CD4-positive, CD25-positive, alpha-beta regulatory T cell (primary cell): ENCODE measurements around the gene FCHSD2. TPM values are rescaled to one million over a fixed set of nuclear protein-coding genes. Genes with fewer than 3 reads are reported as not detected.
"Not testable (repeated sequence)": the region's sequence is repeated elsewhere in the genome, so short reads cannot be mapped to it uniquely, and the experiment has no call there.

Source experiments
- ATAC-seq, 2 donors: fragments of 150-1000 bp; cut with Tn5 transposase; one replicate each; pipeline ENCODE4 v1.10.0; 2021; ENCODE audit warnings: low read depth in 2 of 2, moderate number of reproducible peaks in 2 of 2, moderate library complexity in 1 of 2
- DNase-seq, 3 donors: peaks; one replicate each; pipeline versions ENCODE4 v3.0.0 to v3.0.0-alpha.2; 2012 to 2022; ENCODE audit warnings: mixed read lengths in 1 of 3
- H3K27ac ChIP-seq: one replicate; pipeline ENCODE4 v1.7.0; 2013; ENCODE audit warnings: mild to moderate bottlenecking, low read length; ENCODE audit not compliant: insufficient read depth, poor library complexity, severe bottlenecking
- H3K27me3 ChIP-seq: one replicate; pipeline ENCODE4 v1.7.0; 2013; ENCODE audit warnings: low read length; ENCODE audit not compliant: control insufficient read depth, insufficient read depth
- H3K36me3 ChIP-seq: one replicate; pipeline ENCODE4 v1.7.0; 2013; ENCODE audit warnings: mild to moderate bottlenecking, low read length, moderate library complexity; ENCODE audit not compliant: control insufficient read depth, insufficient read depth
- H3K4me1 ChIP-seq: 2 replicates; pipeline ENCODE4 v1.7.0; 2013; ENCODE audit warnings: mild to moderate bottlenecking, low read length; ENCODE audit not compliant: insufficient read depth, control insufficient read depth, poor library complexity, severe bottlenecking
- H3K4me3 ChIP-seq: one replicate; pipeline ENCODE4 v1.7.0; 2013; ENCODE audit warnings: low read depth, mild to moderate bottlenecking, low read length, moderate library complexity
- H3K9me3 ChIP-seq, 2 experiments: 1 replicate in 1 of 2; 2 replicates in 1 of 2; pipeline ENCODE4 v1.7.0; 2013; ENCODE audit warnings: low read length in 2 of 2, mild to moderate bottlenecking in 1 of 2, moderate library complexity in 1 of 2; ENCODE audit not compliant: control insufficient read depth in 2 of 2
- H3K27ac Mint-ChIP-seq, 3 donors: one replicate each; pipeline ENCODE4 v1.8.0; 2020 to 2022; ENCODE audit warnings: mild to moderate bottlenecking in 3 of 3, mixed read lengths in 3 of 3, moderate library complexity in 2 of 3
- H3K27me3 Mint-ChIP-seq: one replicate; pipeline ENCODE4 v1.8.0; 2022; ENCODE audit warnings: mild to moderate bottlenecking, mixed read lengths
- H3K36me3 Mint-ChIP-seq: one replicate; pipeline ENCODE4 v1.8.0; 2020; ENCODE audit warnings: mixed read lengths
- H3K4me1 Mint-ChIP-seq, 4 donors: one replicate each; pipeline ENCODE4 v1.8.0; 2020 to 2022; ENCODE audit warnings: mixed read lengths in 4 of 4, mild to moderate bottlenecking in 1 of 4
- H3K4me3 Mint-ChIP-seq, 4 donors: one replicate each; pipeline ENCODE4 v1.8.0; 2020 to 2022; ENCODE audit warnings: mild to moderate bottlenecking in 4 of 4, mixed read lengths in 4 of 4, moderate library complexity in 3 of 4
- H3K9me3 Mint-ChIP-seq, 7 donors: one replicate each; pipeline ENCODE4 v1.8.0; 2020 to 2022; ENCODE audit warnings: mixed read lengths in 7 of 7, mild to moderate bottlenecking in 3 of 7, moderate library complexity in 2 of 7
- polyA plus RNA-seq, 4 donors: library from polyadenylated mRNA; unstranded; fragments of 300-500 nt; fragmentation: Illumina TruSeq; gene quantifications; one replicate each; pipeline ENCODE4 v1.2.3, GENCODE V29; 2021
- total RNA-seq: library from RNA; stranded (reverse); gene quantifications from one replicate; pipeline ENCODE4 v1.2.3, GENCODE V29; 2022

The FCHSD2 gene
- total and polyA plus RNA-seq, 5 donors from 2014 or later = 13.5 to 56.6 (median 19.6) TPM

GRCh38 chr11:73061857-73062424, 80.2 kb downstream of the FCHSD2 start:
- not testable (repeated sequence) for ATAC-seq, H3K4me3 Mint-ChIP-seq

GRCh38 chr11:73061434-73061833, 80.7 kb downstream of the FCHSD2 start:
- H3K4me1 ChIP-seq, H3K36me3 ChIP-seq, H3K4me3 ChIP-seq, H3K9me3 ChIP-seq, H3K4me3 Mint-ChIP-seq, H3K27me3 Mint-ChIP-seq, H3K27ac Mint-ChIP-seq, DNase-seq, H3K27me3 ChIP-seq, H3K9me3 Mint-ChIP-seq, H3K27ac ChIP-seq, ATAC-seq: not testable (repeated sequence)
- Mint-ChIP-seq H3K4me1 (peaks cover 5 to 70% (median 44%) of the 10 kb centered on the region in 4 donors), H3K36me3 (peaks cover 35% of the 10 kb centered on the region)

More at GRCh38 chr11:73061857-73062424, 80.2 kb downstream of the FCHSD2 start:
- peak overlapping the region in 1 of 3 donors; percentile 41 for H3K27ac Mint-ChIP-seq
- H3K36me3 ChIP-seq, H3K27me3 ChIP-seq, H3K27me3 Mint-ChIP-seq, H3K9me3 Mint-ChIP-seq, H3K4me3 ChIP-seq, DNase-seq, H3K9me3 ChIP-seq, H3K27ac ChIP-seq, H3K4me1 ChIP-seq: not testable (repeated sequence)
- H3K36me3 Mint-ChIP-seq = peaks cover 37% of the 10 kb centered on the region
- peaks cover 4 to 73% (median 45%) of the 10 kb centered on the region in 4 donors for H3K4me1 Mint-ChIP-seq

- ATAC-seq = no peak
- peaks cover 0 to 2% (median 1%) of the 10 kb centered on the region in 7 donors for H3K9me3 Mint-ChIP-seq
Observed at GRCh38 chr11:73059915-73060314, 82.2 kb downstream of the FCHSD2 start.

DNA sequence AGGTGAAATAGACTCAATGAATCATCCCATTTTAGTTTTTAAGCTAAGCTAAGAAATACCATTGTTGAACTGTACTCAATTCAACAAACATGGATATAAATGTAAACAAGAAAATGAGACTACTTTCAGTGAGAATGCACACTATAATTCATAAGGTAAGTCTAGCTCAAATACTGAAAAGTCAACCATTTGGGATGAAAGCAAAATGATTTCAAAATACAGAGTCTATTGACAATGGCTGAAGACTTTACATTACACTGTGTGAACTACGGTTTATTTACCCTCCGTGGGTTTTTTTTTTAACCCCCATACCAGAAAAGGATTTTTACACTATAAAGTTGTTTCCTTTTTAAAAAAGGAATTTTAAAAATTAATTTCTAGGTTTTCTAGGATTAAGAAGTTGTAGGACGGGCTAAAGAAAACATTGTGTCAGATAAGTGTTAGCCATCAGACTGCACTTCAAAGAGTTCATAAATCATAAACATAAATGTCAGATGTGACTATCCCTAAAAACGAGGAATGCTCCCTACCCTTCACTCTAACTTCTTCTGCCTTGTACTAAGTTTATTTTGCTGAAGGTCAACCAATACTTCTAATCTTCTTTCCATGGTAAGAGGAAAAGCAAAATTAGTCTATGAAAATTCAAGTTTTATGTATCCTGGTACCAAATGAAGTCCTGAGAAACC, 83.0 kb downstream of the FCHSD2 start:
- Histone ChIP-seq H3K4me3 (no peak overlapping the region), H3K36me3 (no peaks in the 10 kb centered on the region), H3K27me3 (no peaks in the 10 kb centered on the region), H3K9me3 (no peaks in the 10 kb centered on the region), H3K27ac (no peak overlapping the region), H3K4me1 (no peaks in the 10 kb centered on the region)
- Mint-ChIP-seq H3K27me3 (no peaks in the 10 kb centered on the region), H3K36me3 (peaks cover 29% of the 10 kb centered on the region), H3K4me3 (no peak overlapping the region), H3K9me3 (peaks cover 0 to 3% (median 0%) of the 10 kb centered on the region in 7 donors), H3K4me1 (peaks cover 14 to 61% (median 31%) of the 10 kb centered on the region in 4 donors), H3K27ac (peak overlapping the region in 1 of 3 donors; percentile 82)
- DNase-seq (no peak), ATAC-seq (no peak)

More at GRCh38 chr11:73059915-73060314, 82.2 kb downstream of the FCHSD2 start:
- no peaks in the 10 kb centered on the region for H3K27me3 ChIP-seq
- H3K4me3 Mint-ChIP-seq = no peak overlapping the region
- no peak overlapping the region for H3K27ac ChIP-seq
- H3K27ac Mint-ChIP-seq = peak overlapping the region in 2 of 3 donors; percentile 53 to 82
- no peaks in the 10 kb centered on the region for H3K9me3 ChIP-seq
- no peaks in the 10 kb centered on the region for H3K4me1 ChIP-seq
- no peak overlapping the region for H3K4me3 ChIP-seq
- no peaks in the 10 kb centered on the region for H3K27me3 Mint-ChIP-seq
- H3K36me3 ChIP-seq = no peaks in the 10 kb centered on the region
- no peak for DNase-seq
- H3K4me1 Mint-ChIP-seq = peaks cover 14 to 64% (median 37%) of the 10 kb centered on the region in 4 donors
- H3K36me3 Mint-ChIP-seq = peaks cover 31% of the 10 kb centered on the region

DNA sequence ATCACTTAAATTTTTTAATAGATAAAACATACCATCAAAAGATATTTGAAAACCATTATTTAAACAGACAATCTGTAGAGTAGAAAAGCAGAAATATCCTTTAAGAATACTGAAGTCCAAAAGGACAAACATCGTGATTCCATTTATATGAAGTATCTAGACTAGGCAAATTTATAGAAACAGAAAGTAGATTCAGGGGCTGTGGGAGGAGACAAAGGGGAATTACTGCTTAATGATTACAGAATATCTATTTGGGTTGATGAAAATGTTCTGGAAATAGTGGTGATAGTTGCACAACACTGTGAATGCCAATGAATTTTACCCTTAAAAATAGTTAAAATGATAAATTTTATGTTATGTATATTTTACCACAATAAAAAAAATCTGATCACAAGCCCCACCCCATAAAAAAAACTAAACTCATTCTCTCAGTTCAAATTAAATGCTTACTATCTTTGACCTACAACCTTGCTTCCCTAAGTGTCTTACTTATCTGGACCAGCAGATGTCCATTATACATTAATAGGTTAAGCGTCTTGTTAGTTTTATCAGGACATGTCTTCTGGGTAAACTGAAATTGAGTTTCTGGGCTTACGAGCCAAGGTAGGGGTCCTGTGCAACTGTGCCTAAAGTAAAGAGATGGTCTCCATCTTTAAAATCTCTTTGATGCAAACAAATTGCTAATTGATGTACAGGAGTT, 86.3 kb downstream of the FCHSD2 start:
- ATAC-seq (no peak), DNase-seq (no peak)
- Mint-ChIP-seq H3K9me3 (peaks cover 0 to 3% (median 0%) of the 10 kb centered on the region in 7 donors), H3K4me1 (peaks cover 11 to 45% (median 23%) of the 10 kb centered on the region in 4 donors), H3K36me3 (peaks cover 13% of the 10 kb centered on the region), H3K4me3 (no peak overlapping the region), H3K27me3 (no peaks in the 10 kb centered on the region), H3K27ac (no peak overlapping the region)
- Histone ChIP-seq H3K4me3 (no peak overlapping the region), H3K9me3 (no peaks in the 10 kb centered on the region), H3K27ac (no peak overlapping the region), H3K4me1 (no peaks in the 10 kb centered on the region), H3K36me3 (no peaks in the 10 kb centered on the region), H3K27me3 (no peaks in the 10 kb centered on the region)

- Histone ChIP-seq H3K27ac (no peak overlapping the region), H3K4me3 (no peak overlapping the region), H3K9me3 (no peaks in the 10 kb centered on the region), H3K4me1 (no peaks in the 10 kb centered on the region), H3K36me3 (no peaks in the 10 kb centered on the region), H3K27me3 (no peaks in the 10 kb centered on the region)
- Mint-ChIP-seq H3K36me3 (peaks cover 8% of the 10 kb centered on the region), H3K9me3 (peaks cover 0 to 3% (median 0%) of the 10 kb centered on the region in 7 donors), H3K4me3 (no peak overlapping the region), H3K27me3 (no peaks in the 10 kb centered on the region), H3K27ac (peak overlapping the region; percentile 34 to 89 (median 64)), H3K4me1 (peaks cover 9 to 46% (median 25%) of the 10 kb centered on the region in 4 donors)
- DNase-seq (no peak), ATAC-seq (no peak)
Observed at GRCh38 chr11:73055002-73055401, 87.1 kb downstream of the FCHSD2 start.

GRCh38 chr11:73053964-73054363, 88.2 kb downstream of the FCHSD2 start:
- no peak overlapping the region for H3K4me3 ChIP-seq
- Mint-ChIP-seq H3K4me1 (peaks cover 13 to 49% (median 26%) of the 10 kb centered on the region in 4 donors), H3K27ac (peak overlapping the region in 2 of 3 donors; percentile 64 to 66), H3K9me3 (peaks cover 0 to 3% (median 0%) of the 10 kb centered on the region in 7 donors), H3K27me3 (no peaks in the 10 kb centered on the region), H3K4me3 (no peak overlapping the region), H3K36me3 (peaks cover 8% of the 10 kb centered on the region)
- H3K9me3 ChIP-seq = no peaks in the 10 kb centered on the region
- no peaks in the 10 kb centered on the region for H3K36me3 ChIP-seq
- DNase-seq (no peak), ATAC-seq (no peak)
- no peaks in the 10 kb centered on the region for H3K27me3 ChIP-seq
- H3K27ac ChIP-seq = no peak overlapping the region
- H3K4me1 ChIP-seq = no peaks in the 10 kb centered on the region
